HAP-1 (cell line): ENCODE measurements around the gene SPATA31C1.
A peak's percentile ranks its signal among the peaks of the same experiment; 100 is the strongest.
"Not testable (repeated sequence)": the region's sequence is repeated elsewhere in the genome, so short reads cannot be mapped to it uniquely, and the experiment has no call there.

Experiments used
- DNase-seq, 2 experiments: peaks; one replicate each; pipeline ENCODE4 v3.0.0-alpha.2; 2016 to 2020; ENCODE audit warnings: low spot score in 2 of 2
- H3K27me3 ChIP-seq: fragments of 250-450 bp; sonication (Bioruptor Pico); 2 replicates; pipeline ENCODE4 v1.5.1; 2020; ENCODE audit warnings: low read depth, mild to moderate bottlenecking, moderate library complexity
- H3K36me3 ChIP-seq: fragments of 250-450 bp; sonication (Bioruptor Pico); replicated peaks from 2 replicates; pipeline ENCODE4 v1.5.1; 2020; ENCODE audit warnings: mild to moderate bottlenecking
- H3K4me1 ChIP-seq: fragments of 250-450 bp; sonication (Bioruptor Pico); 2 replicates; pipeline ENCODE4 v1.5.1; 2020; ENCODE audit warnings: mild to moderate bottlenecking
- H3K4me3 ChIP-seq: fragments of 250-450 bp; sonication (Bioruptor Pico); 2 replicates; pipeline ENCODE4 v1.5.1; 2020; ENCODE audit warnings: mild to moderate bottlenecking, moderate library complexity
- H3K9me3 ChIP-seq: fragments of 250-450 bp; sonication (Bioruptor Pico); 2 replicates; pipeline ENCODE4 v1.5.1; 2020; ENCODE audit warnings: mild to moderate bottlenecking, moderate library complexity
- in situ Hi-C: fragments of 300-500 bp; cut with MboI; formaldehyde crosslinking; loops from 3 replicates; pipeline ENCODE4 v1.14.3; 2020; ENCODE audit warnings: low sequenced_read_pairs, inconsistent platforms, mixed read lengths

SPATA31C1 gene

DNA sequence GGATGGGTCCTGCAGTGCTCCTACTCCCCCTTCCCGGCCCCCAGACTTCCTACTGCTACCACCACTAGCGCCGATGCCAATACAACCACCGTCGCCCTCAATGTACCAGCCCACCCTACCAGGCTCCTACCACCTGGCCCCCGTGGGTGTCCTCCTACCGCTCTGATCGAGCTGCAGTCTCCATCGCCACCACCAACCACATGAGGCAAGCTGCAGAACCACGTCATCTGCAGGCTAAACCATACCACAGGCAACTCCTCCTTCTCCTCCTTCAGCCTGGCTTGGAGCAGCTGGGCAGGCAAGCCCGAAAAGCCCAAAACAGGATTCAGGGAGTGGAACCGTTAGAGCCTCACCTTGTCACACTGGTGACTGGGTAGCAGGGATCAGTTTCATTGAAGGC, 19.6 kb downstream of the SPATA31C1 start:
- H3K4me3 ChIP-seq, DNase-seq, H3K27me3 ChIP-seq, in situ Hi-C loops, H3K4me1 ChIP-seq, H3K36me3 ChIP-seq, H3K9me3 ChIP-seq: not testable (repeated sequence)

DNA sequence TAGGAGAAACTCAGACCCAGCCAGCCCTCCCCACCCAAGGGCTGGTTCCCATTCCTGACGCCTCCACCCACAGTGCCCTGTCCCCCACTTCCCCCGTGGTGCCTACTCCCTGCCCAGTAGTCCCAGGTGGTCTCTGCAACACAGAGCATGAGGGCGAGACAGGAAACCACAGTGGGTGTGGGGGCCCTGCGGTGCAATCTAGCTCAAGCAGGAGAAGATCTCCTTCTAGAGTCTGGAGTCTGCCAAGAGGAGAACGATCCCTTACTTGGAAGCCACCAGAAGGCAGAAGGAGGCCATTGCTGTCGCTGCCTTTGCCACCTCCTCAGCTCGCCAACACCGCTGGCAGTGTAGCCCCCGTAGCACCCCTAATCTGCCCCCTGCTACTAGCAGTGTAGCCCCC, 20.2 kb downstream of the SPATA31C1 start:
- H3K27me3 ChIP-seq, H3K4me3 ChIP-seq, H3K4me1 ChIP-seq, H3K36me3 ChIP-seq, in situ Hi-C loops, H3K9me3 ChIP-seq, DNase-seq: not testable (repeated sequence)

- DNase-seq, in situ Hi-C loops: not testable (repeated sequence)
Observed at GRCh38 chr9:87938336-87938735, 20.6 kb downstream of the SPATA31C1 start.

DNA sequence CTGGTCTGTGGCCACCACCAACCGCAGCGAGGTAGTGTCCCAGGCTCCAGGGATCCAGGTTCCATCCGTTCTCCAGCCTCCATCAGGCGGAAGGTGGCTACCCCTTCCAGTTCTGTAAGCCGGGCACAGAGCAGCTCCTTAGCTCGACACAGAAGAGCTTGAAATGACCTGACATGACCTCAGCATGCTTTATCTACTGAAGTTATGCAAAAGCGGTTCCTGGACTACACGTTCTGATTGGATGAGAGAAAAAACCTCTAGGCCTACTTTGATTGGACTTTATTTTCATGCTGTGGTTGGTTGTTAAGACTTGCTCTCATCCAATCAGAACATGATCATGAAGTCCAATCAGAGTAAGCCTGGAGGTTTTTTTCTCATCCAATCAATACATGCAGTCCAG, 21.3 kb downstream of the SPATA31C1 start:
- DNase-seq, H3K36me3 ChIP-seq, in situ Hi-C loops: not testable (repeated sequence)

More at GRCh38 chr9:87938336-87938735, 20.6 kb downstream of the SPATA31C1 start:
- not testable (repeated sequence) for H3K4me1 ChIP-seq, H3K9me3 ChIP-seq, H3K27me3 ChIP-seq, H3K4me3 ChIP-seq, H3K36me3 ChIP-seq

DNA sequence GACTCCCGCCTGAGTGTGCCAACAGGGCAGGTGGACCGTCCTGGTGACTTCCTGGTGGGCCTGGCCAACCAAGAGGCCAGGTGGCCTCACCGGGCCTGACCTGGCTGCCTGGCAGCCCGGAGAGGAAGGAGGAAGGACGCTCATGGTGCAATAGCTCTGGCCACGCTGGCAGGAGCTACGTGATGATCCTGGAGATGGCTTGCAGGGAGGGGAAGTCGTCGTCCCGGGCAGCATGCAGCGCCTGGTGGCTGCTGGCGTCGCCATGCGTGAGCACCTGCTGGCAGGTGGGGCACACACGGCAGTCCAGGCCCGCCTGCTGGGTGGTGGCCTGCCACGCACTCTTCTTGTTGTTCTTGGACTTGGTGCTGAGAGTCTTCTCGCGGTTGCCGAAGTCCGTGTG, 26.3 kb downstream of the SPATA31C1 start:
- H3K4me1 ChIP-seq = no peaks in the 10 kb centered on the region
- in situ Hi-C loops = no loop called here
- no peak for DNase-seq
- H3K27me3 ChIP-seq = peaks cover 6% of the 10 kb centered on the region
- H3K4me3 ChIP-seq = no peak overlapping the region
- no peaks in the 10 kb centered on the region for H3K36me3 ChIP-seq
- H3K9me3 ChIP-seq = no peaks in the 10 kb centered on the region

More for the DNA sequence above, 21.3 kb downstream of the SPATA31C1 start:
- H3K4me1 ChIP-seq, H3K4me3 ChIP-seq, H3K9me3 ChIP-seq, H3K27me3 ChIP-seq: not testable (repeated sequence)

- no peaks in the 10 kb centered on the region for H3K9me3 ChIP-seq
- H3K27me3 ChIP-seq = peaks cover 6% of the 10 kb centered on the region
- no peak overlapping the region for H3K4me3 ChIP-seq
- H3K4me1 ChIP-seq = no peaks in the 10 kb centered on the region
- H3K36me3 ChIP-seq = no peaks in the 10 kb centered on the region
- DNase-seq = no peak
- in situ Hi-C loops = no loop called here
Observed at GRCh38 chr9:87944682-87945081, 26.9 kb downstream of the SPATA31C1 start.

GRCh38 chr9:87950296-87950695, 32.5 kb downstream of the SPATA31C1 start:
- Histone ChIP-seq H3K27me3 (no peaks in the 10 kb centered on the region; the same call in 1 of the 2 replicates), H3K9me3 (no peaks in the 10 kb centered on the region), H3K4me1 (no peaks in the 10 kb centered on the region), H3K36me3 (no peaks in the 10 kb centered on the region), H3K4me3 (no peak overlapping the region)
- DNase-seq = no peak
- in situ Hi-C loops = loop anchor here (5.0 to 25.0 kb wide), 2 partner anchors 637 to 1052 kb away; no protein-coding TSS in a partner anchor

DNA sequence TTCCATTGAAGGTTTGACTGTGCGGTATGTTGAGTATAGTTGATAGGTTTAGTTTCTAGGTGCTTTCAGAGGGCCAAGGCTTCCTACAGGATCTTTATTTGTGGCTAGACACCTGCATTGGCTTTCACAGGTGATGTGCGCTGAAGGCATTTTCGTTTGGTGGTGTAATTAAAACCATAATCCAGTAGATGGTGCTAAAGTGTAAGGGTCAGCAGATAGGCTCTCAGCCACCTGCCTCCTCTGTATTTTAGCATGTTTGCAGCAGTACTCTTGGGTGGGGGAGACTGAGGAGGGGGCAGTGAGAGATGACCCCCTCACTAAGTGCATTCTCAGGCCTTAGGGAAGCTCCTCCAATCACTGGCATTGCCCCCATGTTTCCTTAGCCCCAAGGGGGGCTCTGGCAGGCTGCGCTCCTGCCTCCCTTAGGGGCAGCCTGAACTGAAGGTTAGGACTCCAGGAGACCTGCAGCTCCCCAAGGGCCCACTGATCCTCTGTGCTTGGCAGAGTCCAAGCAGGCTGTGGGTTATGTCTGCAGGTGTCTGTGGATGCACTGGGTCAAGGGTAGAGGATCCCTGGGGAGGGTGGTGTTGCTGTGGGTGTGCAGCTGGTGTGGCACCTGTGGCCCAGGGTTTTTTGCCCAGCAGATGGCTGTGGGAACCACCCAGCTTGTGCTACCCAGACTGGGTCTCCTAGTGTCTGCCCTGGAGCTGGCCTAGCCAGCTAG, 33.2 kb downstream of the SPATA31C1 start:
- Histone ChIP-seq H3K4me3 (no peak overlapping the region), H3K9me3 (no peaks in the 10 kb centered on the region), H3K27me3 (no peaks in the 10 kb centered on the region), H3K36me3 (no peaks in the 10 kb centered on the region), H3K4me1 (no peaks in the 10 kb centered on the region)
- peak in 1 of 2 experiments; percentile 17 for DNase-seq
- in situ Hi-C loops = loop anchor here (5.0 to 25.0 kb wide), 2 partner anchors 636 to 1051 kb away; no protein-coding TSS in a partner anchor

DNA sequence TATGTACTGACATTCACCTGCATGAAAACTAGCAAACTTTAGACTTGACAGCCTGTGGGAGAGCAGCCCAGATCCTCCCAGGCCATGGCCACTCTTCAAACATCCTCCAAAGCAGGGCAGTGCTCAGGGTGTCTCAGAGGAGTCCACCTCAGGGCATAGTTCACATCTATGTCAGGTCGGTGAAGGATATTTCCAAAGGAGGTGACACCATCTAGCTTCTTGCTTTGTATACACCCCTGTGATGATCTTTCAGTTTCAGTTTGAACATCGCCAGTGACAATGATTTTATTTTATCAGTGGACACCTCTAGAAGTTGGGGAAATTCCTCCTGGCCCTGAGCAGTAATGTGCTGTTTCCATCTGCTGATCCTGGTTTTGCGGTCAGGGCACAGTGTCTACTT, 36.5 kb downstream of the SPATA31C1 start:
- in situ Hi-C loops = loop anchor here (5.0 to 25.0 kb wide), 2 partner anchors 633 to 1048 kb away; no protein-coding TSS in a partner anchor
- no peaks in the 10 kb centered on the region for H3K9me3 ChIP-seq
- H3K4me1 ChIP-seq = no peaks in the 10 kb centered on the region
- no peak for DNase-seq
- no peaks in the 10 kb centered on the region for H3K36me3 ChIP-seq
- H3K4me3 ChIP-seq = no peak overlapping the region
- H3K27me3 ChIP-seq = no peaks in the 10 kb centered on the region

DNA sequence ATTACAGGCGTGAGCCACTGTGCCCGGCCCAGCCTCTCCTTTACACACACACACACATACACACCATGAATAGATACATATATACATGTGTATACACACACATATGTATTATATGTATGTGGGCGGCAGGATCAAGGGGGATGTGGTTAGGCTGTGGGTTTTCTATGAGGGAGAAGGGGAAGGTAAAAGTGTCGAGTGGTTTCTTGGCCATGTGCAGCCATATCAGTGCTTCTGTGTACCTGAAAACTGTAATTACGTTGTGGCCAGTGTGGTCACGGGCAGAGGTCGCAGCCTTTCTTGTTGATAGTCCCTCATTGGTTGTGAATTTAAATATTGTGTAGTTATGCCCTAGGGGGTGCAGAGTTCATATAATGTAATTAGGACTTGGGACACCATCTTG, 40.1 kb downstream of the SPATA31C1 start:
- Histone ChIP-seq H3K4me3 (no peak overlapping the region), H3K36me3 (no peaks in the 10 kb centered on the region), H3K27me3 (no peaks in the 10 kb centered on the region), H3K4me1 (no peaks in the 10 kb centered on the region), H3K9me3 (no peaks in the 10 kb centered on the region)
- no peak for DNase-seq
- in situ Hi-C loops = loop anchor here (25.0 kb wide), 1 partner anchor 629 kb away; no protein-coding TSS in a partner anchor

- H3K27me3 ChIP-seq = no peaks in the 10 kb centered on the region
- H3K4me3 ChIP-seq = no peak overlapping the region
- in situ Hi-C loops = loop anchor here (25.0 kb wide), 1 partner anchor 629 kb away; no protein-coding TSS in a partner anchor
- H3K36me3 ChIP-seq = no peaks in the 10 kb centered on the region
- DNase-seq = no peak
- no peaks in the 10 kb centered on the region for H3K4me1 ChIP-seq
- no peaks in the 10 kb centered on the region for H3K9me3 ChIP-seq
Observed at GRCh38 chr9:87958591-87958990, 40.8 kb downstream of the SPATA31C1 start.

DNA sequence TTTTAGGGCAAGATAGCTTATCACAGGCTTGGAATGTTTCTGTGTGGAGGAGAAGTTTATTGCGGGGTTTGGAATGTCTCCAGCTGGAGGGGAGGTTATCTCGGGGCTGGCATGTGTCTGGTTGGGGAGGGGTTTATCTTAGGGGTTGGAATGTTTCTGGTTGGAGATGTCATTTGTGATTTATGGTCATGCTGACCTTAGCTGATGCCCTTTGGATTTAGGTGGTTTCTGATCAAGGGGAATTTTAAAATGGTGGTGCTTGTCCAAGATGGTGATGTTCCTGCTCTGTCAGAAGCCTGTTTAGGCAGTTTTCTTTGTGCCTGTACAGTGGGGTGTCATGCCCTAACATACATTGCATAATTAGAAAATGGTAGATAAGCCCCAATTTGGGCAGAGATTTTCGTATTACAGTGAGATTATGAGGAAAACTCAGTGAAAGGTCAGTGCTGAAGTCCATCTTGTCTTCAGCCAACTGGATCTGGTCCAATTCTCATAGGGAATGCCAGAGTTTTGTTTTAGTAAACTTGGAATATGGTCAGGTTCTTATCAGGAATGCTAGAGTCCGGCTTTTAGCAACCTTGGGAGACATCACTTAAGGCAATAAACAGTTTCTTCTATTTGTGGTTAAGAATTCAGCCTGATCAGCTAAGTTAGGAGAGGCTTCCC, 42.3 kb downstream of the SPATA31C1 start:
- in situ Hi-C loops = loop anchor here (25.0 kb wide), 1 partner anchor 627 kb away; no protein-coding TSS in a partner anchor
- Histone ChIP-seq H3K36me3 (no peaks in the 10 kb centered on the region), H3K4me3 (no peak overlapping the region), H3K9me3 (no peaks in the 10 kb centered on the region), H3K27me3 (no peaks in the 10 kb centered on the region), H3K4me1 (no peaks in the 10 kb centered on the region)
- DNase-seq = no peak

DNA sequence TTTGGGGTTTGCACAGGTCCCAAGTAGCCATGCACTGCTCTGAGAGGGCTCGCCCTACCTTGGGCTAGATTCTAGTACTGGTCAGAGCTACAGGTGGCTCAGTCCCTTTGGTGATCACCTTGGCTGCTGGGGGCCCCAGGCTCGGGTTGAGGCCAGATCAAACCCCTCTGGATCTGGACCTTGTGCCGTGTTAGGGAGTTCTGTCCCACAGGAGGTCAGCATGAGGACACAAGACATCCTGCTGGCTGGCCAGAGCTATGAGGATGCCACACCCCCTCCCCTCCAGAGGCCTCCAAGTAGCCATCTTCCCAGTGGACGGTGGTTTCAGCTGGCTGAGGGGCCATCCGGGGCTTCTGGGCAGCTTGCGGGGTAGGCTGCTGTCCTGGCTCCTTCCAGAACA, 46.0 kb downstream of the SPATA31C1 start:
- no peak overlapping the region for H3K4me3 ChIP-seq
- no peak for DNase-seq
- no peaks in the 10 kb centered on the region for H3K4me1 ChIP-seq
- no peaks in the 10 kb centered on the region for H3K9me3 ChIP-seq
- H3K27me3 ChIP-seq = no peaks in the 10 kb centered on the region
- in situ Hi-C loops = loop anchor here (25.0 kb wide), 1 partner anchor 624 kb away; no protein-coding TSS in a partner anchor
- H3K36me3 ChIP-seq = no peaks in the 10 kb centered on the region

DNA sequence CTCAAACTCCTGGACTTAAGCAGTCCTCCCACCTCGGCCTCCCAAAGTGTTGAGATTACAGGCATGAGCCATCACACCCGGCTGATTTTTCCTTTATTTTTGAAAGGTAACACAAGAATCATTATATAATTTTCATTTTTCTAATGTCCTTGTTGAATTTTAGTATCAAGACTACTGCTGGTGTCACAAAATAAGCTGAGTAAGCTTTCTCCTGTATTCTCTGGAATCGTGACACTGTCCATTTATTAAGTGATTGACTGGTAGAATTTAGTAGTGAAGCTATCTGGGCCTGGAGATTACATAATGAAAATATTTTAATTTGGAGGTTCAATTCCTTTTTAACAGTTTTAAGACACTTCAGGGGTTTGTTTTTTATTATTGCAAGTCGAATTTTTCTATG, 47.1 kb downstream of the SPATA31C1 start:
- Histone ChIP-seq H3K9me3 (no peaks in the 10 kb centered on the region), H3K27me3 (no peaks in the 10 kb centered on the region), H3K4me1 (no peaks in the 10 kb centered on the region), H3K36me3 (no peaks in the 10 kb centered on the region), H3K4me3 (no peak overlapping the region)
- in situ Hi-C loops = loop anchor here (25.0 kb wide), 1 partner anchor 622 kb away; no protein-coding TSS in a partner anchor
- DNase-seq = no peak
